ENCODE results near the gene IDH3B.

IDH3B gene

GRCh38 chr20:2656471-2657117 is 7.4 kb downstream of the IDH3B start:
- no peak for DNase-seq (ENCODE audit: low spot score)

- DNase-seq (ENCODE audit: low spot score), result no peak
These were observed 8.5 kb downstream of the IDH3B start for GRCh38 chr20:2655331-2656116.

GRCh38 chr20:2654831-2655230 is 9.2 kb downstream of the IDH3B start:
- DNase-seq (ENCODE audit: low spot score), result no peak

GRCh38 chr20:2654384-2654822 is 9.6 kb downstream of the IDH3B start:
- DNase-seq (ENCODE audit: low spot score), result no peak

GRCh38 chr20:2653556-2654383 is 10.2 kb downstream of the IDH3B start:
- no peak for DNase-seq (ENCODE audit: low spot score)

- peak; percentile 18 for DNase-seq (ENCODE audit: low spot score)
These were observed 11.1 kb downstream of the IDH3B start for GRCh38 chr20:2652724-2653555.

GRCh38 chr20:2651772-2652723 is 12.0 kb downstream of the IDH3B start, which contains the start of gene NOP56:
NOP56 (plus strand) TSS chr20:2652632; CDS start chr20:2652661, 29 bp downstream.
- peak; percentile 92 for DNase-seq (ENCODE audit: low spot score)

DNA sequence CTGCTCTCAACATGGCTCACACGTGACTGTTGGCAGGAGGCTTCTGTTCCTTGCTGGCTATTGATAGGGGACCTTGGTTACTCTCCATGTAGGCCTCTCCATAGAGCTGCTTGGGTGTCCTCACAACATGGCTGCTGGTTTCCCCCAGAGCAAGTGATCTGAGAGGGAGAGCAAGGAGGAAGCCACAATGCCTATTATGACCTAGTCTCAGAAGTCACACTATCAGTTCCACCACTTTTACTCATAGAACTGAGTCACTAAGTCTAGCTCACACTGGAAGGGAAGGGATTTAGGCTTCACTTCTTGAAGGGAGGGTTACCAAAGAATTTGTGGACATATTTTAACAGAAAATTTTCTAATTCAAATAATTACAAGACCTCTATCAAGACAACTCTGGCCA is 20.3 kb downstream of the IDH3B start:
- no peak for DNase-seq (ENCODE audit: low spot score)

- DNase-seq (ENCODE audit: low spot score), result no peak
These were observed 23.1 kb downstream of the IDH3B start for GRCh38 chr20:2640899-2641298.

GRCh38 chr20:2640260-2640659 is 23.8 kb downstream of the IDH3B start:
- no peak for DNase-seq (ENCODE audit: low spot score)

- DNase-seq (ENCODE audit: low spot score), result no peak
These were observed 26.8 kb downstream of the IDH3B start for GRCh38 chr20:2637246-2637645.

- DNase-seq (ENCODE audit: low spot score), result no peak
These were observed 30.6 kb downstream of the IDH3B start for GRCh38 chr20:2633381-2633780.

GRCh38 chr20:2631228-2631627 is 32.8 kb downstream of the IDH3B start:
- no peak for DNase-seq (ENCODE audit: low spot score)

GRCh38 chr20:2626853-2627541 is 37.0 kb downstream of the IDH3B start:
- DNase-seq (ENCODE audit: low spot score), result no peak

DNA sequence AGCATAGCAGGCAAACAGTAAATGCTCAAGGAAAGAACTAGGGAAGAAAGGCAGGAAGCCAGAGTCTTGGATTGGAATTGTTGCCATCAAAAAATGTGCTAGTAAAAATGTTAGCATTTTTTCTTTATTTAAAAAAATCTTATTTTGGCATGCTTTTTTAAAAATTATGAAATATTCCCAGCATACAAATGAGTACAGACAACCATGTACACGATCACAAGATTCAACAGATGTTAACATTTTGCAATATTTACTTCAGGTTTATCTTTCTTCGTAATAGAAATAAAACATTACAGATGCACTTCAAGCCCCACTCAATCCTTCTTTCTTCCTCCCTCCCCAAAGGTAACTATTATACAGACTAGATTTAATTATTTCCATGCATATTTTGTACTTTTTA is 39.0 kb downstream of the IDH3B start:
- DNase-seq (ENCODE audit: low spot score), result no peak

GRCh38 chr20:2624190-2624589 is 39.8 kb downstream of the IDH3B start:
- DNase-seq (ENCODE audit: low spot score), result no peak

- DNase-seq (ENCODE audit: low spot score), result no peak
These were observed 43.9 kb downstream of the IDH3B start for GRCh38 chr20:2619961-2620595.

DNA sequence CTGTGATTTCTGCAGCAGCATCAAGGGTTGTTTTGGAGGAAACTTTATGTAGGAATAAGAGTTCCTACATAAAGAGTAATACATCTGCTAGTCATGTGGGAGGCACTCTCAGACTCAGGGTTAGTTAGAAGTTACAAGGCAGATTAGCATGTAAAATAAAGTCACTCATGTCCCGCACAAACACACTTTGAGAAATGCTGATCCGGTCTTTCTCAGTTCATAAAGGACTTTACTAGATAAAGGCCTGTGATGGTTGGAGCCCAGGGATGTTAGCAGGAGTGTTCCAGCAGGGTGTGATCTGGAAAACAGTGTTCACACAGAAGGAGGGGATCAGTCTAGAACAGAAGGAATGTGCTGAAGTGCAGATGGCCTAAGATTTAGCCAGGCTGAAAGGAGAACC is 44.7 kb downstream of the IDH3B start:
- no peak for DNase-seq (ENCODE audit: low spot score)

DNA sequence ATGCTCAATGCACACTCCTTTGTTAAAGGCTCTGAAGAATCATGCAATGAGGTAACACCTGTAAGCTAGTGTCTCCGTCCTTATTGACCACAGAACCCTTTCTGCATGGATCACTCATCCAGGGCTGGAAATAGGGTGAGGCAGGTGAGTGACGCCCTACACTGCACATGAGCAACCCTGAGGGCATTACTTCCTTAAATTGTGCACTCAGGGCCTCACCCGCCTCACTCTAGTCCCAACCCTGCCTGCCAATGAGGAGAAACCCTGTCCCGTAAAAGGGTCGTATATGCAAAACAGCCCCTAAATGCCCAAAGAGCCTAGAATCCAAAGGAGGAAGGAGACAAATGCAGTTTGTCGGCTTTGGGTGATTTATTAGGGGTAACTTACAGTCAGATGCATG is 45.2 kb downstream of the IDH3B start:
- DNase-seq (ENCODE audit: low spot score), result no peak

Data from hematopoietic multipotent progenitor cell treated with erythropoietin and hydrocortisone succinate and interleukin-3 and kit ligand, for 15 days (in vitro differentiated cells).